ENCODE measurements around the gene ITGA4. TPM values are rescaled to one million over a fixed set of nuclear protein-coding genes. Genes with fewer than 3 reads are reported as not detected.

Gene ITGA4
- polyA plus RNA-seq: 14.9 TPM
- long read RNA-seq, donor 1, full-length matches to known transcripts: 1 of 1 reads
- long read RNA-seq, donor 1, partial matches to known transcripts: 0 of 1 reads
- long read RNA-seq, donor 1, other reads (novel, unspliced or antisense): 0 of 1 reads
- long read RNA-seq, donor 2, full-length matches to known transcripts: 2 of 2 reads
- long read RNA-seq, donor 2, partial matches to known transcripts: 0 of 2 reads
- long read RNA-seq, donor 2, other reads (novel, unspliced or antisense): 0 of 2 reads
- long read RNA-seq, donor 3: 0 reads
- long read RNA-seq, donor 4: 0 reads
- long read RNA-seq, donor 5, full-length matches to known transcripts: 2 of 2 reads
- long read RNA-seq, donor 5, partial matches to known transcripts: 0 of 2 reads
- long read RNA-seq, donor 5, other reads (novel, unspliced or antisense): 0 of 2 reads
- long read RNA-seq, donor 6, full-length matches to known transcripts: 3 of 3 reads
- long read RNA-seq, donor 6, partial matches to known transcripts: 0 of 3 reads
- long read RNA-seq, donor 6, other reads (novel, unspliced or antisense): 0 of 3 reads
- long read RNA-seq, donor 7, full-length matches to known transcripts: 4 of 4 reads
- long read RNA-seq, donor 7, partial matches to known transcripts: 0 of 4 reads
- long read RNA-seq, donor 7, other reads (novel, unspliced or antisense): 0 of 4 reads
- long read RNA-seq, donor 8, full-length matches to known transcripts: 3 of 22 reads
- long read RNA-seq, donor 8, partial matches to known transcripts: 19 of 22 reads
- long read RNA-seq, donor 8, other reads (novel, unspliced or antisense): 0 of 22 reads
- long read RNA-seq, donor 9, full-length matches to known transcripts: 2 of 2 reads
- long read RNA-seq, donor 9, partial matches to known transcripts: 0 of 2 reads
- long read RNA-seq, donor 9, other reads (novel, unspliced or antisense): 0 of 2 reads
- long read RNA-seq, donor 10, full-length matches to known transcripts: 2 of 2 reads
- long read RNA-seq, donor 10, partial matches to known transcripts: 0 of 2 reads
- long read RNA-seq, donor 10, other reads (novel, unspliced or antisense): 0 of 2 reads
- long read RNA-seq, donor 11, partial matches to known transcripts: 0 of 4 reads
- long read RNA-seq, donor 11, other reads (novel, unspliced or antisense): 0 of 4 reads

DNA sequence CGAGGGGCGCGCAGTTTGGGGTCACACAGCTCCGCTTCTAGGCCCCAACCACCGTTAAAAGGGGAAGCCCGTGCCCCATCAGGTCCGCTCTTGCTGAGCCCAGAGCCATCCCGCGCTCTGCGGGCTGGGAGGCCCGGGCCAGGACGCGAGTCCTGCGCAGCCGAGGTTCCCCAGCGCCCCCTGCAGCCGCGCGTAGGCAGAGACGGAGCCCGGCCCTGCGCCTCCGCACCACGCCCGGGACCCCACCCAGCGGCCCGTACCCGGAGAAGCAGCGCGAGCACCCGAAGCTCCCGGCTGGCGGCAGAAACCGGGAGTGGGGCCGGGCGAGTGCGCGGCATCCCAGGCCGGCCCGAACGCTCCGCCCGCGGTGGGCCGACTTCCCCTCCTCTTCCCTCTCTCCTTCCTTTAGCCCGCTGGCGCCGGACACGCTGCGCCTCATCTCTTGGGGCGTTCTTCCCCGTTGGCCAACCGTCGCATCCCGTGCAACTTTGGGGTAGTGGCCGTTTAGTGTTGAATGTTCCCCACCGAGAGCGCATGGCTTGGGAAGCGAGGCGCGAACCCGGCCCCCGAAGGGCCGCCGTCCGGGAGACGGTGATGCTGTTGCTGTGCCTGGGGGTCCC is at the start of gene ITGA4:
Gene ITGA4, plus strand, starts transcription at position 266 of the 620 bp plus-strand sequence. Its CDS starts 269 bp downstream, at position 535.
- peak; percentile 53 to 65 for DNase-seq
- Histone ChIP-seq H3K36me3 (ENCODE audit: control insufficient read depth, insufficient read depth, low read length) (no peaks in the 10 kb centered on the region), H3K27me3 (ENCODE audit: control insufficient read depth, insufficient read depth, low read length) (peaks cover 39% of the 10 kb centered on the region), H3K4me3 (ENCODE audit: low read length) (peak within 1 kb of the TSS; percentile 46), H3K9me3 (ENCODE audit: control insufficient read depth, low read depth, low read length) (peaks cover 2% of the 10 kb centered on the region), H3K4me1 (ENCODE audit: control insufficient read depth, insufficient read depth, low read length) (peaks cover 12% of the 10 kb centered on the region), H3K27ac (ENCODE audit: low read length) (peak within 1 kb of the TSS; percentile 39)
- no CpG with 5 or more reads among the region's 67 CpGs for WGBS (ENCODE audit: insufficient coverage, low lambda C conversion rate)

DNA sequence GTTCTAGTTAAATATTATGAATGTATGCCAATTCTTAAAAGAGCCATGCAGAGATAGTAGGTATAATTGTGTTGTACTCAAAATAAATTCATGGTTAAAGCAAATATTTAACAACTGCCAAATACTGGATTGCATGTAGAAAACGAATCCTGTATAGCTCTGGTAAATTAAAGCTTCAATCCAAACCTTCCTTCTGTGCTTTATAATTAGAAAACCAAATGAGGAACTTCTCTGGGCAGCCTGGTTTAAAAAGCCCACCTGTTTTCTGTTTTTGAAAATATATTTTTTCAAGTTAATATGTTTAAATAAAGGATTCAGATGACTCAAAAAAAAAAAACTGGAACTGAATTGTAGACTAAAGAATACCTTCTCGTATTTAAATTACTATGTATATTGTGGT is 48.3 kb upstream of the ITGA4 start:
- no peak overlapping the region for H3K27ac ChIP-seq (ENCODE audit: low read length)
- H3K4me1 ChIP-seq (ENCODE audit: control insufficient read depth, insufficient read depth, low read length): no peaks in the 10 kb centered on the region
- no peaks in the 10 kb centered on the region for H3K27me3 ChIP-seq (ENCODE audit: control insufficient read depth, insufficient read depth, low read length)
- no peak for DNase-seq
- no peak overlapping the region for H3K4me3 ChIP-seq (ENCODE audit: low read length)
- WGBS (ENCODE audit: insufficient coverage, low lambda C conversion rate): 60% methylated on average over 2 of the region's 2 CpGs
- H3K9me3 ChIP-seq (ENCODE audit: control insufficient read depth, low read depth, low read length): no peaks in the 10 kb centered on the region
- no peaks in the 10 kb centered on the region for H3K36me3 ChIP-seq (ENCODE audit: control insufficient read depth, insufficient read depth, low read length)

DNA sequence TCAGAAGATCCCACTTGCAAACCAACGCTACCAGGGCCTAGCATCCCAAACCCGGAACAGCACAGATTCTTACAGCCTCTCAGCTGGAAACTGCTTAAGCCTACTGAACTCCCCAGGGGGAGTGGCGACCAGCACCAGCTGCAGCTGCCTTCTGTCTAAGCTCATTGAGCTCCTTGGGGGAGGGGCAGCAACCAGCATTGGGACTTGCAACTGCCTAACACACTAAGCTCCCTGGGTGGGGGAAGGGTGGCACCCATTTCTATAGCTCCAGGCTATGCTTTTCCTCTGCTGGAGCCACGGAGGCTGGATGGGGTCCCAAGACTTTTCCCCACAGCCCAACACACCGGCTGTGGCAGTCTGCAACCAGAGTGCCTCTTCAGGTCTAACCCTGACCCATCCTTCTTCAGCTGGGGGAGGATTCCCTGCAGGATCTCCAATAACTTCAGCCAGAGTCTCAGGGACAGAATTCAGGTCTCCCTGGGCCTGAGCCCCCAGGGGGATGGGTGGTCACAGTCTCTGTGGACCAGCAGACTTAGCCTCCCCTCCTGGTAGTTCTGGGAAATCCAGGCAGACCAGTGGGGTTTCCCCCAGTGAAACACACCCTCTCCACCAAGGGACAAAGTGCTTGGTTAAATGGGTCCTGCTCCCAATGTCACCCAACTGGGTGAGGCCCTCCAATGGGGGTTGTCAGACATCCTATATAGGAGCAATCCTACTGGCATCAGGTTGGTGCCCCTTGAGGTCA is 45.9 kb upstream of the ITGA4 start:
- Histone ChIP-seq H3K4me1 (ENCODE audit: control insufficient read depth, insufficient read depth, low read length) (no peaks in the 10 kb centered on the region), H3K27me3 (ENCODE audit: control insufficient read depth, insufficient read depth, low read length) (no peaks in the 10 kb centered on the region), H3K9me3 (ENCODE audit: control insufficient read depth, low read depth, low read length) (no peaks in the 10 kb centered on the region), H3K4me3 (ENCODE audit: low read length) (no peak overlapping the region), H3K27ac (ENCODE audit: low read length) (no peak overlapping the region), H3K36me3 (ENCODE audit: control insufficient read depth, insufficient read depth, low read length) (no peaks in the 10 kb centered on the region)
- no CpG with 5 or more reads among the region's 5 CpGs for WGBS (ENCODE audit: insufficient coverage, low lambda C conversion rate)
- DNase-seq: peak in 1 of 2 donors; percentile 22

DNA sequence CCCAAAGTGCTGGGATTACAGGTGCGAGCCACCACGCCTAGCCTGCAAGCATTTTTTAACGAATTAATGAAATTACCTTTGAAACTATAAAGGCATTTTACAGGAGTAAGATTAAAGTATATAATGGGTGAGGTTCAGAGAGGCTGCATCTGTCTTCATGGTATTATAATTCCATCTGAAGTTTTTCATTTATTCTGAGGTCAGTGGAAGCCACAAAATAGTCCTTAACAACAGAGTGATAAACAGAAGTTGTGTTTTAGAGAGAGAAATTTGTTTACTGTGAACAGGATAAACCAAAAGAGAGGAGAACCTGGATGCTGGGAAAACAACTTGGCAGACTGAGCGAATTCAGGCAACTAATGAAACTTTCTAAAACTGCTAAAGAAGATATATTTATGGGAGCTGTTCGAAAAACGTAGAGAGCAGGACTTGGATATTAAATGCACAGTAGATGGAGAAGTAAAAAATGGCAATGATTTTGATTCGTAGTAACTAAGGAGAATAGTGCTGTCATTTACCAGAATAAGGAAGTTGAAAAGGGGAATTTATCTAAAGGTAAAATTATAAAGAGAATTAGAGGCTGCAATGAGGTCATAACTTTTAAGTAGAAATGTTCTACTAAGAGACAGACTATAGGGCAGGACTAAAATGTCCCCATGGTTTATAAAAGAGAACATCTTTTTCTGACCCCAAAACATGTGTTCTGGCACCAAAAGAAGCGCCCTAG is 37.9 kb upstream of the ITGA4 start:
- Histone ChIP-seq H3K36me3 (ENCODE audit: control insufficient read depth, insufficient read depth, low read length) (no peaks in the 10 kb centered on the region), H3K27ac (ENCODE audit: low read length) (no peak overlapping the region), H3K27me3 (ENCODE audit: control insufficient read depth, insufficient read depth, low read length) (no peaks in the 10 kb centered on the region), H3K9me3 (ENCODE audit: control insufficient read depth, low read depth, low read length) (no peaks in the 10 kb centered on the region), H3K4me1 (ENCODE audit: control insufficient read depth, insufficient read depth, low read length) (no peaks in the 10 kb centered on the region), H3K4me3 (ENCODE audit: low read length) (no peak overlapping the region)
- 91% methylated on average over 7 of the region's 8 CpGs for WGBS (ENCODE audit: insufficient coverage, low lambda C conversion rate)
- no peak for DNase-seq

DNA sequence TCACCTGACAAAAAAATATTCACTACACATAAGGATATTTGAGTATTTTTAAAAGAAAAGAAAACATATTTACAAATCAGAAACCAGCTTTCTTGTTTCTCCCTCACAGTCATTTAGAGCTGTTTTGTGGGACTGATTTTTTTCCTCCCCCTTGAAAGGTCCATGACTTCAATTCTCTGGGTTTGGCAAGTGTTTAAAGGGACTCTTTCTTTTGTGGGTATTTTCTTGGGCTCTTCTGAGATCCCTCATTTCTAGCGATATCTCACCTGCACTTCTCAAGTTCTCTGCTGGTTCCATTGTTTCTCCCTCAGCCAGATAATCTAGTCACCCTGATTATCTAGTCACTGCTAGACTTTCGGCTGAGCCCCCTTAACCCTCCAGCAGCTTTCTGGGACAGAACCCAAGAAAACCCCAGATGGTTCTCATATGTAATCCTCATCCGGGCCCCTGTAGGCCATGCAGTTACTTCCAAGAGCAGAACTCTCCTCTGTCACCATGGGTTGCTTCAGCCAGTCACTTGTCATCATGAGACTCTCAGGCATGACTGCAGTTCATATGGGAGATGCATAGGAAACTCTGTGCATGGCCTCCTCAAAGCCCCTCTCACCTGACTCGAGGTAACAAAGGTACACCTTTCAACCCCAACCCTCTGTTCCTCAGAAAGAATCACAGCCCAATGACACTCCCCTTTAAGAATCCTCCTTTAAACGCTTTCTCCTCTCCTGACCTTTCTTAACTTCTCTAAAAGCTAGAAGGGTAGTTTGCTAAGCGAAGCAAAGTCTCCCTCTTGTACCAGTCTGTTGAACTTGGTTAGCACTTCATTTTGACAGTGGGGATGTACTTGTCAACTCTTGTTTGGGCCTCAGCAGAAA is 36.7 kb upstream of the ITGA4 start:
- WGBS (ENCODE audit: insufficient coverage, low lambda C conversion rate): 100% methylated on average over 1 of the region's 6 CpGs
- no peaks in the 10 kb centered on the region for H3K4me1 ChIP-seq (ENCODE audit: control insufficient read depth, insufficient read depth, low read length)

DNA sequence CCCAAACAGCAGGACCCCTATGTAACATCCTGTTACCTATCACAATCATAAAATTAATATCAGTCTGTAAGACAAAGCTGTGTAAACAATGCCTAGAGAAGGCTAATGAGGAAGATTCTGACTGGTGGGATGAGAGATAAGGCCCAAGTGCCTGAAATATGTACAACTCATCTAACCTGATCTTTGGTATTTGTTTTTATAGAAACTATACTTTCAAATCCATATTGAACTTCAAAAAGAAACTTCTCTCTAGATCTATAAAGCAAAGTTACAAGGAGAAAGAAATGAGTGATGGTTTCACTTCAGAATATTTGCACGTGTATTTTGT is 36.1 kb upstream of the ITGA4 start:
- Histone ChIP-seq H3K4me3 (ENCODE audit: low read length) (no peak overlapping the region), H3K9me3 (ENCODE audit: control insufficient read depth, low read depth, low read length) (no peaks in the 10 kb centered on the region), H3K27ac (ENCODE audit: low read length) (no peak overlapping the region), H3K27me3 (ENCODE audit: control insufficient read depth, insufficient read depth, low read length) (no peaks in the 10 kb centered on the region), H3K4me1 (ENCODE audit: control insufficient read depth, insufficient read depth, low read length) (no peaks in the 10 kb centered on the region), H3K36me3 (ENCODE audit: control insufficient read depth, insufficient read depth, low read length) (no peaks in the 10 kb centered on the region)
- DNase-seq: no peak
- WGBS (ENCODE audit: insufficient coverage, low lambda C conversion rate): 71% methylated on average over 1 of the region's 1 CpG

More for the DNA sequence above, 36.7 kb upstream of the ITGA4 start:
- no peaks in the 10 kb centered on the region for H3K27me3 ChIP-seq (ENCODE audit: control insufficient read depth, insufficient read depth, low read length)
- no peak overlapping the region for H3K4me3 ChIP-seq (ENCODE audit: low read length)
- no peaks in the 10 kb centered on the region for H3K36me3 ChIP-seq (ENCODE audit: control insufficient read depth, insufficient read depth, low read length)
- H3K27ac ChIP-seq (ENCODE audit: low read length): no peak overlapping the region
- H3K9me3 ChIP-seq (ENCODE audit: control insufficient read depth, low read depth, low read length): no peaks in the 10 kb centered on the region
- no peak for DNase-seq

DNA sequence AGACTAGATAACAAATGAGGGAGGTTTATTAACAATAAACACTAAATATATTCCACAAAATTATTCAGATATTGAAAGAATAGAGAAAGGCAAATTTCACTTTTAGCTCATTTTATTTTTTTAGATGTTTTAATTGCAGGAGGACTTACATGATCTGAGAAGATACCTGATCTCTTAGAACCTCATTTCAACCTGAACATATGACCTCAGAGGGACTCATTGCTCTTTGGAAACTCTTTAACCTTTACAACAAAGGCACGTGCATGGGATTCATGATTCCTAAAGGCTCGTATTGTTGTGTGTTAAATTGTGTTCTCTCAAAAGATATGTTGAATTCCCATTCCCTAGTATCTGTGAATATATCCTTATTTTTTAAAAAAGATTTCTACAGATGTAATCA is 35.7 kb upstream of the ITGA4 start:
- WGBS (ENCODE audit: insufficient coverage, low lambda C conversion rate): no CpG with 5 or more reads among the region's 2 CpGs
- Histone ChIP-seq H3K4me1 (ENCODE audit: control insufficient read depth, insufficient read depth, low read length) (no peaks in the 10 kb centered on the region), H3K27me3 (ENCODE audit: control insufficient read depth, insufficient read depth, low read length) (no peaks in the 10 kb centered on the region)

DNA sequence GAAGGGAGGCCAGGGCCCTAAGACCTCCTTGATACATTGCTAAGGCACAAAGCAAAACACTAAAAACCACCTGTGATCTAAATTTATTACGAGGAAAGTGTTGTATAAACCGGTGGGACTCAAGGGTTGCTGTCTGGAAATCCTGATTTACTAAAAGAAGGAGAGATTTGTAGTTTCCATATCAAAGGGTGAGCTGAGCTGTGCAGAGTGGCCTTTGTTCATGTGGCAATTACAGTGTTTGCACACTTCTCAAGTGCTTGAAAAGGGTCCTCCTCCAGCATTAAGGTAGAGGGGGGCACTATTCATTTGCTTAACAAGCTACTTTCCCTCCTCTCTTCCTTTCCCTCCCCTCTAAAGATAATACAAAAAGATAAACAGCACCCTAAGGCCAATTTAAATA is 30.5 kb upstream of the ITGA4 start:
- Histone ChIP-seq H3K36me3 (ENCODE audit: control insufficient read depth, insufficient read depth, low read length) (no peaks in the 10 kb centered on the region), H3K27ac (ENCODE audit: low read length) (no peak overlapping the region), H3K4me3 (ENCODE audit: low read length) (no peak overlapping the region), H3K9me3 (ENCODE audit: control insufficient read depth, low read depth, low read length) (no peaks in the 10 kb centered on the region), H3K4me1 (ENCODE audit: control insufficient read depth, insufficient read depth, low read length) (no peaks in the 10 kb centered on the region), H3K27me3 (ENCODE audit: control insufficient read depth, insufficient read depth, low read length) (no peaks in the 10 kb centered on the region)
- DNase-seq: no peak
- no CpG with 5 or more reads among the region's 2 CpGs for WGBS (ENCODE audit: insufficient coverage, low lambda C conversion rate)

More for the DNA sequence above, 35.7 kb upstream of the ITGA4 start:
- DNase-seq: no peak
- Histone ChIP-seq H3K27ac (ENCODE audit: low read length) (no peak overlapping the region), H3K9me3 (ENCODE audit: control insufficient read depth, low read depth, low read length) (no peaks in the 10 kb centered on the region), H3K4me3 (ENCODE audit: low read length) (no peak overlapping the region), H3K36me3 (ENCODE audit: control insufficient read depth, insufficient read depth, low read length) (no peaks in the 10 kb centered on the region)

Data from large intestine (tissue), 12 donors.